K562 (cell line): ENCODE results near the gene TIMM23.

Source experiments
- ERF ChIP-seq: fragments of 450-650 bp; formaldehyde crosslinking; IDR thresholded peaks from 2 replicates; pipeline ENCODE4 v1.4.0; 2020; ENCODE audit warnings: mild to moderate bottlenecking, mixed read lengths
- TF ChIP-seq, protein P1 (sequence below): fragments of 200-800 bp; sonication (Bioruptor generic); IDR thresholded peaks from 2 replicates; pipeline ENCODE4 v1.6.1; 2017; ENCODE audit warnings: missing genetic modification characterization, missing compliant biosample characterization

GRCh38 chr10:46052057-46052790 is 79.9 kb downstream of the TIMM23 start:
- TF ChIP-seq, protein P1, sequence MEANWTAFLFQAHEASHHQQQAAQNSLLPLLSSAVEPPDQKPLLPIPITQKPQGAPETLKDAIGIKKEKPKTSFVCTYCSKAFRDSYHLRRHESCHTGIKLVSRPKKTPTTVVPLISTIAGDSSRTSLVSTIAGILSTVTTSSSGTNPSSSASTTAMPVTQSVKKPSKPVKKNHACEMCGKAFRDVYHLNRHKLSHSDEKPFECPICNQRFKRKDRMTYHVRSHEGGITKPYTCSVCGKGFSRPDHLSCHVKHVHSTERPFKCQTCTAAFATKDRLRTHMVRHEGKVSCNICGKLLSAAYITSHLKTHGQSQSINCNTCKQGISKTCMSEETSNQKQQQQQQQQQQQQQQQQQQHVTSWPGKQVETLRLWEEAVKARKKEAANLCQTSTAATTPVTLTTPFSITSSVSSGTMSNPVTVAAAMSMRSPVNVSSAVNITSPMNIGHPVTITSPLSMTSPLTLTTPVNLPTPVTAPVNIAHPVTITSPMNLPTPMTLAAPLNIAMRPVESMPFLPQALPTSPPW = no peak
- TF ChIP-seq ERF (CRISPR knock-in tag) = no peak
